Measurements from ENCODE around the gene INTS6.

The INTS6 gene

GRCh38 chr13:51405176-51405575 is 47.7 kb downstream of the INTS6 start:
- no peak for DNase-seq

GRCh38 chr13:51397262-51397941 is 55.4 kb downstream of the INTS6 start:
- DNase-seq, result no peak

GRCh38 chr13:51396352-51396751 is 56.5 kb downstream of the INTS6 start:
- no peak for DNase-seq

GRCh38 chr13:51394724-51395123 is 58.1 kb downstream of the INTS6 start:
- no peak for DNase-seq

GRCh38 chr13:51385114-51385513 is 67.7 kb downstream of the INTS6 start:
- no peak for DNase-seq

GRCh38 chr13:51380269-51380668 is 72.6 kb downstream of the INTS6 start:
- DNase-seq, result no peak

- no peak for DNase-seq
Observed at GRCh38 chr13:51373451-51373850, 79.4 kb downstream of the INTS6 start.

- DNase-seq, result no peak
Observed at GRCh38 chr13:51371768-51372399, 81.0 kb downstream of the INTS6 start.

- no peak for DNase-seq
Observed at GRCh38 chr13:51370811-51371210, 82.0 kb downstream of the INTS6 start.

GRCh38 chr13:51370116-51370515 is 82.7 kb downstream of the INTS6 start:
- DNase-seq, result no peak

- DNase-seq, result no peak
Observed at GRCh38 chr13:51364404-51365008, 88.3 kb downstream of the INTS6 start.

GRCh38 chr13:51363625-51364024 is 89.2 kb downstream of the INTS6 start:
- DNase-seq, result no peak

GRCh38 chr13:51361106-51361505 is 91.7 kb downstream of the INTS6 start:
- DNase-seq, result no peak

GRCh38 chr13:51360489-51360888 is 92.3 kb downstream of the INTS6 start:
- no peak for DNase-seq

GRCh38 chr13:51359352-51359751 is 93.5 kb downstream of the INTS6 start:
- DNase-seq, result no peak

- DNase-seq, result no peak
Observed at GRCh38 chr13:51357928-51358595, 94.8 kb downstream of the INTS6 start.

- DNase-seq, result no peak
Observed at GRCh38 chr13:51355217-51355616, 97.6 kb downstream of the INTS6 start.

- no peak for DNase-seq
Observed at GRCh38 chr13:51349016-51349415, 103.8 kb downstream of the INTS6 start.

- DNase-seq, result no peak
Observed at GRCh38 chr13:51348069-51348967, 104.5 kb downstream of the INTS6 start.

GRCh38 chr13:51347099-51347498 is 105.7 kb downstream of the INTS6 start:
- no peak for DNase-seq

GRCh38 chr13:51346397-51346796 is 106.4 kb downstream of the INTS6 start:
- DNase-seq, result no peak

GRCh38 chr13:51343475-51343874 is 109.4 kb downstream of the INTS6 start:
- DNase-seq, result no peak

- DNase-seq, result no peak
Observed at GRCh38 chr13:51342706-51343105, 110.1 kb downstream of the INTS6 start.
